Measurements from ENCODE around the gene HEATR3.
A peak's percentile ranks its signal among the peaks of the same experiment; 100 is the strongest.

Gene HEATR3

DNA sequence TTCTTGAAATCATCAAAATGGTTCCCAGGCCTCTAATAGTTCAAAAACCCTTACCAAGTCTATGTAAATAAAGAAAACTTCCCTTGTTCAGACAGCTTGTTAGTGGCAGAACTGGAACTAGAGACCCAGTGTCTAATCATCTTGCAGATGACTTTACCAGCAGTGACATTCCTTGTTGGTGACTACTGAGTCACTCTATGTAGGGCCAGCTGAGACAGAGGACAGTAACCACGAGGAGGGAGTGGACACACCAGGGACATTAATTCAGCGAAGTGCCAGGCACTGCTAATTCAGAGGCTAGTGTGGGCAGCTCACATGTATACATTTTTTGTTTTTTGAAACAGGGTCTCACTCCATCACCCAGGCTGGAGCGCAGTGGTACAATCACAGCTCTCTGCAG lies 6.1 kb upstream of the HEATR3 start:
- in situ Hi-C loops (cut with MboI; ENCODE audit: low pct_unique_long_range_greater_than_20kb, low sequenced_read_pairs, unreplicated experiment): loop anchor here (10.0 kb wide), 1 partner anchor 155 kb away; no protein-coding TSS in a partner anchor
- TF ChIP-seq, protein P1, sequence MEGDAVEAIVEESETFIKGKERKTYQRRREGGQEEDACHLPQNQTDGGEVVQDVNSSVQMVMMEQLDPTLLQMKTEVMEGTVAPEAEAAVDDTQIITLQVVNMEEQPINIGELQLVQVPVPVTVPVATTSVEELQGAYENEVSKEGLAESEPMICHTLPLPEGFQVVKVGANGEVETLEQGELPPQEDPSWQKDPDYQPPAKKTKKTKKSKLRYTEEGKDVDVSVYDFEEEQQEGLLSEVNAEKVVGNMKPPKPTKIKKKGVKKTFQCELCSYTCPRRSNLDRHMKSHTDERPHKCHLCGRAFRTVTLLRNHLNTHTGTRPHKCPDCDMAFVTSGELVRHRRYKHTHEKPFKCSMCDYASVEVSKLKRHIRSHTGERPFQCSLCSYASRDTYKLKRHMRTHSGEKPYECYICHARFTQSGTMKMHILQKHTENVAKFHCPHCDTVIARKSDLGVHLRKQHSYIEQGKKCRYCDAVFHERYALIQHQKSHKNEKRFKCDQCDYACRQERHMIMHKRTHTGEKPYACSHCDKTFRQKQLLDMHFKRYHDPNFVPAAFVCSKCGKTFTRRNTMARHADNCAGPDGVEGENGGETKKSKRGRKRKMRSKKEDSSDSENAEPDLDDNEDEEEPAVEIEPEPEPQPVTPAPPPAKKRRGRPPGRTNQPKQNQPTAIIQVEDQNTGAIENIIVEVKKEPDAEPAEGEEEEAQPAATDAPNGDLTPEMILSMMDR (IDR thresholded peaks at IDR 0.05; ENCODE audit: extremely low read depth, insufficient read depth, missing control alignments): no peak
- DNase-seq (ENCODE audit: low spot score): no peak

DNA sequence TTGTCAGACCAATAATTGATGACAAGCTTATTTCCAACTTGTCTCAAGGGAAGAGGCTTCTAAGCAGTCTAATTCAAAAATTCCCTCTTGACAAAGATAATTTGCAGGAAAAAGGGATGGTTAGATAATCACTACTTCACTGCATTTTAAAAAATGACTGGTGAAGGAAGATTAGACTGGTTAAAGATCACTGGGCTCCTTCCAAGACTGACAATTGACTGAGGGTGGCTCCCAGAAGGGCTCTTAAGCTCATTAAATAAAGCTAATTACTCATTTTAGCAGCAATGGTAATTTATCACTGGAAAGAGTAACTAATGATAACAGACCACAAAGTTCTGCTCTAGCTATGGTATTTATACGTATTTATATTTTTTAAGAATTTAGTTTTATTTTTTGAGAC lies 4.4 kb upstream of the HEATR3 start:
- DNase-seq (ENCODE audit: low spot score): no peak
- in situ Hi-C loops (cut with MboI; ENCODE audit: low pct_unique_long_range_greater_than_20kb, low sequenced_read_pairs, unreplicated experiment): loop anchor here (10.0 kb wide), 1 partner anchor 153 kb away; no protein-coding TSS in a partner anchor
- TF ChIP-seq, protein P1 (IDR thresholded peaks at IDR 0.05; ENCODE audit: extremely low read depth, insufficient read depth, missing control alignments): no peak

DNA sequence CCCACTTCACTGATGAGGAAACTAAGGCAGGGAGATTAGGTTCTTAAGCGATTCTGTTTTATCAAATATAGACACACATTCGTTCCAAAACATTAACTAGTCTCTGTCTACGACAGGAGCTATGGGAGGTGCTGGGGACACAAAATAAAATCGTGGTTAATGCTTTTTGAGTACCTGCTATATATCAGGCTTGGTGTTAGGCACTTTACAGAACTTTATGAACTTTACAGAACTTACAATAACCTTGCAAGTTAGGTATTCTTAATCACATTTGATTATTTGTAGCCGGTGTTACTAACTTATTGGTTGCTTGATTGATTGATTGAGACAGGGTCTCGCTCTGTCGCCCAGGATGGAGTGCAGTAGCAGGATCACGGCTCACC lies 538 bp upstream of the HEATR3 start:
- no peak for DNase-seq (ENCODE audit: low spot score)
- in situ Hi-C loops (cut with MboI; ENCODE audit: low pct_unique_long_range_greater_than_20kb, low sequenced_read_pairs, unreplicated experiment): loop anchor here (10.0 kb wide), 1 partner anchor 150 kb away; no protein-coding TSS in a partner anchor
- TF ChIP-seq, protein P1 (IDR thresholded peaks at IDR 0.05; ENCODE audit: extremely low read depth, insufficient read depth, missing control alignments): no peak

DNA sequence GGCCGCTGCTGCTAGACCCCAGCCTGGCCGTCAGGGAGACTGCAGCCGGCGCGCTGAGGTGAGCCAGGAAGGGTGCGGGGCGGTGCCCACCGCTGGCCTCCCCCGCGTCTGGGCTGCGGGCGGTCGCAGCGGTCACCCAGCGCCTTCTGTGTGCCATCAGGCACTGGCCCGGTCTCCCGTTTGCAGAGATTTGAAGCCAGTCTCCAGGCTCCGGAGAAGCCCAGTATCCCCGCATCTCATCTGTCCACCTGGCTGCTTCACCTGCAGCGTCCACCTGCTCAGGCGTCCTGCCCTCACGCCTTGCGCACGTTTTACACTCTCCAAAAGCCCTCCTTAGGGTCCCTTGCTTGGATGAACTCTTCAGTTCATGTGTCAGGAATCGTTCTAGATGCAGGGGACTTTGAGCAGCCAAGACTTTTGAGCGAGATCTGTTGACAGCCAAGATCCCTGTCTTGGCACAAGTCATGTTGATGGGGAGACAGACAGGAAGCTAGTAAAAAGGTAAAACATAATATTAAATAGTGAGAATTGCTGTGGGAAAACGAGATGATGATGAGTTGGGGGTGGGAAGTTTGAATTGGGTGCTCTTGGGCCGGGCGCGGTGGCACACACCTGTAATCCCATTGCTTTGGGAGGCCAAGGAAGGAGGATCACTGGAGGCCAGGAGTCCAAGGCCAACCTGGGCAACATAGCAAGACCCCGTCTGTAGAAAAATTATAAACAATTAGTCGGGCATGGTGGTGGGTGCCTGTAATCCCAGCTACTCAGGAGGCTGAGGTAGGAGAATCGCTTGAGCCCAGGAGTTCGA lies 916 bp downstream of the HEATR3 start:
- DNase-seq (ENCODE audit: low spot score): no peak
- TF ChIP-seq, protein P1 (IDR thresholded peaks at IDR 0.05; ENCODE audit: extremely low read depth, insufficient read depth, missing control alignments): no peak

DNA sequence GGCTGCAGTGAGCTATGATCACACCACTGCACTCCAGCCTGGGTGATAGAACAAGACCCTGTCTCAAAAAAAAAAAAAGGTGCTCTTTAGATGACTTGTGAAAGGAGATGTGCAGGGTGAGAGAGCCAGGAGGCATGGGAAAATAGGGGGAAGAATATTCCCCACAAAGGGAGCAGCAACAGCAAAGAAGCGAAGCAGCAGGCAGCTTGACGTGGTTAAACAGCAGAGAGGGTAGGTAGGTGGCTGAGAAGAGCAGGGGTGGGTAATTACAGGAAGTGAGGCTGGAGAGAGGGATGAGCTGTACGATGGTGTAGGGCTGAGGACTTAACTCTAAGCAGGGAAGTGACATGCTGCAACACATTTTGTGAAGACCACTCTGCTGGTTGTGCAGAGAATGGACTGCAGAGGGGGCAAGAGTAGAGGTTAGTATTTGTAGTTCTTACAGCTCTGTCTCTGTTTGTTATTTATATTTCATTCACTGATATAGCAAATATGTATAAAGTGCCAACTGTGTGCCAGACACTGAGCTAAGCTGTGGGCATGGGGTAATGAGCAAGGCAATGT lies 1.6 kb downstream of the HEATR3 start:
- peak; percentile 43 for DNase-seq (ENCODE audit: low spot score)
- in situ Hi-C loops (cut with MboI; ENCODE audit: low pct_unique_long_range_greater_than_20kb, low sequenced_read_pairs, unreplicated experiment): loop anchor here (10.0 kb wide), 1 partner anchor 147 kb away; no protein-coding TSS in a partner anchor
- TF ChIP-seq, protein P1 (IDR thresholded peaks at IDR 0.05; ENCODE audit: extremely low read depth, insufficient read depth, missing control alignments): peak; percentile 60

More for the DNA sequence above, 916 bp downstream of the HEATR3 start:
- in situ Hi-C loops (cut with MboI; ENCODE audit: low pct_unique_long_range_greater_than_20kb, low sequenced_read_pairs, unreplicated experiment): loop anchor here (10.0 kb wide), 1 partner anchor 148 kb away; no protein-coding TSS in a partner anchor

DNA sequence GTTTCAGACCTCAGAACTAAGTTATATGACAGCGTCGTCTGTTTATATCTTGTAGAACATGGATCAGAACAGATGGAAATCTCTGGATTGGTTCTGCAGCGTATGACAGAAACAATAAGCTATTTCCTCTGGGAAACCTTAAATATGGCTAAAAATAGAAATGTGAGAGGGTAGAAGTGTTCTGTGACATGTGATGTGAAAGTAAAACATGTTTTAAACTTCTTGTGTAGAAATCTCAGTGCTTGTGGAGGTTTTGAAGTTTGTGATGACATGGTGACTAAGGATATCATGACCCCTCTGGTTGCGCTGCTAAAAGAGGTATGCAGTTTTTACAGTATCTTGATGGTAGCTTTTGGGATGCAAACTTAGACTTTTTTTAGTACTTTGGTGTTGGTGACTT lies 2.8 kb downstream of the HEATR3 start:
- DNase-seq (ENCODE audit: low spot score): no peak
- in situ Hi-C loops (cut with MboI; ENCODE audit: low pct_unique_long_range_greater_than_20kb, low sequenced_read_pairs, unreplicated experiment): loop anchor here (10.0 kb wide), 1 partner anchor 146 kb away; no protein-coding TSS in a partner anchor
- TF ChIP-seq, protein P1 (IDR thresholded peaks at IDR 0.05; ENCODE audit: extremely low read depth, insufficient read depth, missing control alignments): no peak
